Measurements from ENCODE around the gene INTS4.
"Not testable (repeated sequence)": the region's sequence is repeated elsewhere in the genome, so short reads cannot be mapped to it uniquely, and the experiment has no call there.

GRCh38 chr11:77913608-77914306 lies 80.7 kb downstream of the INTS4 start:
- not testable (repeated sequence) for TF ChIP-seq CTCF, POLR2AphosphoS5, POLR2A, EP300 (IDR thresholded peaks at IDR 0.05)
